ENCODE results near the gene PLOD1.

GRCh38 chr1:11913291-11913690 is 21.2 kb upstream of the PLOD1 start:
- no peak for TF ChIP-seq SNAI2 (CRISPR knock-in tag; IDR thresholded peaks at IDR 0.05)
- TF ChIP-seq ZNF8 (CRISPR knock-in tag; IDR thresholded peaks at IDR 0.05): no peak
- TF ChIP-seq, protein P1, sequence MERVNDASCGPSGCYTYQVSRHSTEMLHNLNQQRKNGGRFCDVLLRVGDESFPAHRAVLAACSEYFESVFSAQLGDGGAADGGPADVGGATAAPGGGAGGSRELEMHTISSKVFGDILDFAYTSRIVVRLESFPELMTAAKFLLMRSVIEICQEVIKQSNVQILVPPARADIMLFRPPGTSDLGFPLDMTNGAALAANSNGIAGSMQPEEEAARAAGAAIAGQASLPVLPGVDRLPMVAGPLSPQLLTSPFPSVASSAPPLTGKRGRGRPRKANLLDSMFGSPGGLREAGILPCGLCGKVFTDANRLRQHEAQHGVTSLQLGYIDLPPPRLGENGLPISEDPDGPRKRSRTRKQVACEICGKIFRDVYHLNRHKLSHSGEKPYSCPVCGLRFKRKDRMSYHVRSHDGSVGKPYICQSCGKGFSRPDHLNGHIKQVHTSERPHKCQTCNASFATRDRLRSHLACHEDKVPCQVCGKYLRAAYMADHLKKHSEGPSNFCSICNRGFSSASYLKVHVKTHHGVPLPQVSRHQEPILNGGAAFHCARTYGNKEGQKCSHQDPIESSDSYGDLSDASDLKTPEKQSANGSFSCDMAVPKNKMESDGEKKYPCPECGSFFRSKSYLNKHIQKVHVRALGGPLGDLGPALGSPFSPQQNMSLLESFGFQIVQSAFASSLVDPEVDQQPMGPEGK (CRISPR knock-in tag; IDR thresholded peaks at IDR 0.05; ENCODE audit: borderline replicate concordance): no peak
- no peak for TF ChIP-seq ZFP30 (CRISPR knock-in tag; IDR thresholded peaks at IDR 0.05)
- no peak for TF ChIP-seq TOX (CRISPR knock-in tag; IDR thresholded peaks at IDR 0.05; ENCODE audit: borderline replicate concordance)
- TF ChIP-seq, protein P2, sequence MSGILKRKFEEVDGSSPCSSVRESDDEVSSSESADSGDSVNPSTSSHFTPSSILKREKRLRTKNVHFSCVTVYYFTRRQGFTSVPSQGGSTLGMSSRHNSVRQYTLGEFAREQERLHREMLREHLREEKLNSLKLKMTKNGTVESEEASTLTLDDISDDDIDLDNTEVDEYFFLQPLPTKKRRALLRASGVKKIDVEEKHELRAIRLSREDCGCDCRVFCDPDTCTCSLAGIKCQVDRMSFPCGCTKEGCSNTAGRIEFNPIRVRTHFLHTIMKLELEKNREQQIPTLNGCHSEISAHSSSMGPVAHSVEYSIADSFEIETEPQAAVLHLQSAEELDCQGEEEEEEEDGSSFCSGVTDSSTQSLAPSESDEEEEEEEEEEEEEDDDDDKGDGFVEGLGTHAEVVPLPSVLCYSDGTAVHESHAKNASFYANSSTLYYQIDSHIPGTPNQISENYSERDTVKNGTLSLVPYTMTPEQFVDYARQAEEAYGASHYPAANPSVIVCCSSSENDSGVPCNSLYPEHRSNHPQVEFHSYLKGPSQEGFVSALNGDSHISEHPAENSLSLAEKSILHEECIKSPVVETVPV (CRISPR knock-in tag; IDR thresholded peaks at IDR 0.05): no peak

Data from SK-N-SH treated with all-trans-retinoic acid at 6 μM for 48 hours (cell line).